Nephron (organoid): ENCODE data around the gene ZSCAN29.
"Not testable (repeated sequence)": the region's sequence is repeated elsewhere in the genome, so short reads cannot be mapped to it uniquely, and the experiment has no call there.

ENCODE experiments used
- H3K27ac Mint-ChIP-seq, 3 experiments: 2 replicates each; pipeline ENCODE4 v1.8.0; 2020; ENCODE audit warnings: mixed read lengths in 3 of 3, mild to moderate bottlenecking in 2 of 3, moderate library complexity in 1 of 3
- H3K27me3 Mint-ChIP-seq: 2 replicates; pipeline ENCODE4 v1.8.0; 2021; ENCODE audit warnings: low read depth, mild to moderate bottlenecking, moderate library complexity, mixed read lengths
- H3K36me3 Mint-ChIP-seq: 2 replicates; pipeline ENCODE4 v1.8.0; 2020; ENCODE audit warnings: low read depth, mixed read lengths
- H3K4me1 Mint-ChIP-seq: 2 replicates; pipeline ENCODE4 v1.8.0; 2020; ENCODE audit warnings: mixed read lengths
- H3K4me3 Mint-ChIP-seq, 3 experiments: 2 replicates each; pipeline ENCODE4 v1.8.0; 2020; ENCODE audit warnings: mild to moderate bottlenecking in 3 of 3, mixed read lengths in 3 of 3, moderate library complexity in 2 of 3
- H3K9me3 Mint-ChIP-seq: 2 replicates; pipeline ENCODE4 v1.8.0; 2020; ENCODE audit warnings: mixed read lengths
- TF ChIP-seq, protein P1 (sequence below), 3 experiments: fragments of 200-600 bp; sonication (generic); IDR thresholded peaks; one replicate each; pipeline ENCODE4 v1.5.0; 2021; ENCODE audit warnings: antibody characterized with exemption in 3 of 3; ENCODE audit not compliant: unreplicated experiment in 3 of 3

ZSCAN29 gene

DNA sequence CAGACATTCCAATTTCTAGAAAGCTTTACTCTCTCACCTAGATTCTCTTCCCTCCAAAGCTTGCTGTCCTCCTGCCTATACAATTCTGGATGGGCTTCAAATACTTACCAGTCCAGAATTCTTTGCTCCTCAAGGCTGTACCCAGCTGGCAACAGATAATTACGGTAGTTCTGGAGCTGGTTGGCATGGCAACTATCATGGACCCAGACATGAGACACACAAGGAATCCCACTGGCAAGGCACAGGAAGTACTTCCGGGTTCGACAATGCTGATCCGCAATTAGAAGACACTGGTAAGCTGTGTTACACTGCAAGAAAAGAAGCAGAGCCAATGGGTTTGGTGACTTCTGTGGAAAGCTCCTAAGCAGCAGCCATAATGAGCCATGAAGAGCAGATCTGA, 37.9 kb upstream of the ZSCAN29 start:
- Mint-ChIP-seq H3K27ac (no peak overlapping the region), H3K4me1 (no peaks in the 10 kb centered on the region), H3K27me3 (no peaks in the 10 kb centered on the region), H3K9me3 (no peaks in the 10 kb centered on the region), H3K36me3 (peaks cover 93% of the 10 kb centered on the region), H3K4me3 (no peak overlapping the region)
- TF ChIP-seq, protein P1, sequence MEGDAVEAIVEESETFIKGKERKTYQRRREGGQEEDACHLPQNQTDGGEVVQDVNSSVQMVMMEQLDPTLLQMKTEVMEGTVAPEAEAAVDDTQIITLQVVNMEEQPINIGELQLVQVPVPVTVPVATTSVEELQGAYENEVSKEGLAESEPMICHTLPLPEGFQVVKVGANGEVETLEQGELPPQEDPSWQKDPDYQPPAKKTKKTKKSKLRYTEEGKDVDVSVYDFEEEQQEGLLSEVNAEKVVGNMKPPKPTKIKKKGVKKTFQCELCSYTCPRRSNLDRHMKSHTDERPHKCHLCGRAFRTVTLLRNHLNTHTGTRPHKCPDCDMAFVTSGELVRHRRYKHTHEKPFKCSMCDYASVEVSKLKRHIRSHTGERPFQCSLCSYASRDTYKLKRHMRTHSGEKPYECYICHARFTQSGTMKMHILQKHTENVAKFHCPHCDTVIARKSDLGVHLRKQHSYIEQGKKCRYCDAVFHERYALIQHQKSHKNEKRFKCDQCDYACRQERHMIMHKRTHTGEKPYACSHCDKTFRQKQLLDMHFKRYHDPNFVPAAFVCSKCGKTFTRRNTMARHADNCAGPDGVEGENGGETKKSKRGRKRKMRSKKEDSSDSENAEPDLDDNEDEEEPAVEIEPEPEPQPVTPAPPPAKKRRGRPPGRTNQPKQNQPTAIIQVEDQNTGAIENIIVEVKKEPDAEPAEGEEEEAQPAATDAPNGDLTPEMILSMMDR (IDR thresholded peaks at IDR 0.05; ENCODE audit: unreplicated experiment in 3 of 3), result no peak

DNA sequence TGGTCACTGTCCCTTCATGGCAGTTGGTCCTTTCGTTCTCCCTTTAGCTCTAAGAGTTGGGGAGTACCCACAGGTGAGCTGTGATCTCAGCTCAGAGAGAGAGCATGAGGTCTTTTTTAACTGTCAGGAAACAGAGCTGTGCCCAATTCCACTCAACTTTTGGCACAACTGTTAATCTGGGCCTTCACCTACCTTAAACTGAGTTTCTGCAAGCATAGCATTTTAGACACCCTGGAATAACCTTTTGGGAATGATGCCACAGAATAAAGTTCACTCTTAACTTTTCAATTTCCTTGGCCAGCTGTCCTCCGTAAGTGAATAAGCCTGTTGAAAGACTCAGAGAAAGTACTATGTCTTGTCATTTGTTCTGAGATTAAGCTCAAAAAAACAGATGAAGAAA, 36.0 kb upstream of the ZSCAN29 start:
- H3K4me3 Mint-ChIP-seq, result no peak overlapping the region
- no peaks in the 10 kb centered on the region for H3K27me3 Mint-ChIP-seq
- H3K36me3 Mint-ChIP-seq, result peaks cover 92% of the 10 kb centered on the region
- H3K4me1 Mint-ChIP-seq, result peaks cover 5% of the 10 kb centered on the region
- H3K27ac Mint-ChIP-seq, result no peak overlapping the region
- TF ChIP-seq, protein P1 (IDR thresholded peaks at IDR 0.05; ENCODE audit: unreplicated experiment in 3 of 3), result no peak
- no peaks in the 10 kb centered on the region for H3K9me3 Mint-ChIP-seq

DNA sequence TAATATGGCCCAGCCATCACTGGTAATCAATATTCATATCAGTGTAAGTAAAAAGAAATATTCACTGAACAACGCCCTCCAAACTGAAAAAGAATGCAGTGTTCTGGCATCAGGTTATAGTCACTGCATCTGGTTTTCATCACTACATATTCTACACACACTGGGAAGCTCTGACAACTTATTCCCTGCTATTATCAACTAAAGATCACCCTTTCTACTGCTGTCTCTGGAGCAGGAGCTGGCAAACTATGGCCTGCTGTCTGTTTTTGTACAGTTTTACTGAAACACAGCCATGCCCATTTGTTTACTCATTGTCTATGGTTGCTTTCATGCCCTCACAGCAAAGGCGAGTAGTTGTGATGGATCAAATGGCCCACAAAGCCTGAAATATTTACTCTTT, 35.3 kb upstream of the ZSCAN29 start:
- Mint-ChIP-seq H3K9me3 (no peaks in the 10 kb centered on the region), H3K27ac (no peak overlapping the region), H3K27me3 (no peaks in the 10 kb centered on the region), H3K4me1 (peaks cover 5% of the 10 kb centered on the region), H3K36me3 (peaks cover 93% of the 10 kb centered on the region), H3K4me3 (no peak overlapping the region)
- TF ChIP-seq, protein P1 (IDR thresholded peaks at IDR 0.05; ENCODE audit: unreplicated experiment in 3 of 3), result no peak

DNA sequence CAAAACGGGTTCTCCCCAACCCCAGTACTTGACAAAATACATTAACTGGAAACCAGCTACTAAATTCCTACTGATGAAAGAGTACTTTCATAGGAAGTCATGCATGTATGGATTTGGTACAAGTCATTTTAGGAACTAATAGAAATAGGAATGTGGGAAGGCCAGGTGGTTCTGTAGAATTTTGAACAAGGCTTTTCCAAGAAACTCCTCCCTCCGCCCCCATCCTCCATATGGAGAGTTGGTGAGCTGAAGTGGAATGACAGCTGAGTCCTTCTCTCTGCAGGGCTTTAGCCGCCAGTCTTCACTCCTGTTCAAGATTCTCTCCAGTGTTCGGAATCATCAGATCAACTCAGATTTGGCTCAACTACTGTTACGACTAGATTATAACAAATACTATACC, 33.3 kb upstream of the ZSCAN29 start:
- TF ChIP-seq, protein P1 (IDR thresholded peaks at IDR 0.05; ENCODE audit: unreplicated experiment in 3 of 3), result no peak
- no peaks in the 10 kb centered on the region for H3K27me3 Mint-ChIP-seq
- H3K36me3 Mint-ChIP-seq, result peaks cover 89% of the 10 kb centered on the region
- H3K27ac Mint-ChIP-seq, result no peak overlapping the region
- H3K4me3 Mint-ChIP-seq, result no peak overlapping the region
- peaks cover 5% of the 10 kb centered on the region for H3K4me1 Mint-ChIP-seq
- H3K9me3 Mint-ChIP-seq, result no peaks in the 10 kb centered on the region

DNA sequence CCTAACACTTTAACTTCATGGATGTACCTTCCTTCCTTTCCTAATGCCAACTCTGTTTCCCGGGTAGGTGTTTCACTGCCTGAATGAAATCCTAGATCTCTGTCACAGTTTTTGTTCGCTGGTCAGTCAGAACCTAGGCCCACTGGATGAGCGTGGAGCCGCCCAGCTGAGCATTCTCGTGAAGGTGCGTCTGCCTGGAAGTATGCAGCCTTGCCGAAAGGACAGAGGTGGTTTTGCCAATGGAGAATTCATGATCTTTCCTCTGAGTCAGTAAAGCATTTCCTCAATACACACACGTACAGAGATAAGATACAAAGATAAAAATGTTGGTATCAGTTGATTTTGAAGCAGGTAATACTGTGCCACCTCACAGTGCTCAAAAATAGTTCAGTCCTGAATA, 32.8 kb upstream of the ZSCAN29 start:
- peaks cover 89% of the 10 kb centered on the region for H3K36me3 Mint-ChIP-seq
- TF ChIP-seq, protein P1 (IDR thresholded peaks at IDR 0.05; ENCODE audit: unreplicated experiment in 3 of 3), result no peak
- H3K9me3 Mint-ChIP-seq, result no peaks in the 10 kb centered on the region
- H3K27me3 Mint-ChIP-seq, result no peaks in the 10 kb centered on the region
- H3K27ac Mint-ChIP-seq, result no peak overlapping the region
- H3K4me3 Mint-ChIP-seq, result no peak overlapping the region
- H3K4me1 Mint-ChIP-seq, result peaks cover 5% of the 10 kb centered on the region

DNA sequence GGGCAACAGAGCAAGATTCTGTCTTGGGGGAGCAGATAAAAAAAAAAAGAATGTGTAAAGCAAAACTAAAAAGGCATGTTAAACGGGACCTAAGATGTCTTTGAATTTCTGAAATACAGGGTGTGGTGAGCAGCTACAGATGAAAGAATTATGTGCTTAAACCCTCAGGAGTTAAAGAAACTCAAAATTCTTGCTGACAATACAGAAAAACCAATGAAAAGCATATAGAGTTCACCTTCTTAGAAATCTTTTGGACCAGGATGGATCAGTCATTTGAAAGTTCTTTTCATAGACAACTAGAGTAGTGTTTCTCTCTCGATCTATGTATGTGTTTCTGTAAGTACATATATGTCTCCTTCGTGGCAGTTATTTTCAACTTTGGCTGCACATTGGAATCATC, 31.4 kb upstream of the ZSCAN29 start:
- no peak overlapping the region for H3K27ac Mint-ChIP-seq
- no peak overlapping the region for H3K4me3 Mint-ChIP-seq
- TF ChIP-seq, protein P1 (IDR thresholded peaks at IDR 0.05; ENCODE audit: unreplicated experiment in 3 of 3), result no peak
- no peaks in the 10 kb centered on the region for H3K9me3 Mint-ChIP-seq
- H3K36me3 Mint-ChIP-seq, result peaks cover 87% of the 10 kb centered on the region
- peaks cover 5% of the 10 kb centered on the region for H3K4me1 Mint-ChIP-seq
- H3K27me3 Mint-ChIP-seq, result no peaks in the 10 kb centered on the region

DNA sequence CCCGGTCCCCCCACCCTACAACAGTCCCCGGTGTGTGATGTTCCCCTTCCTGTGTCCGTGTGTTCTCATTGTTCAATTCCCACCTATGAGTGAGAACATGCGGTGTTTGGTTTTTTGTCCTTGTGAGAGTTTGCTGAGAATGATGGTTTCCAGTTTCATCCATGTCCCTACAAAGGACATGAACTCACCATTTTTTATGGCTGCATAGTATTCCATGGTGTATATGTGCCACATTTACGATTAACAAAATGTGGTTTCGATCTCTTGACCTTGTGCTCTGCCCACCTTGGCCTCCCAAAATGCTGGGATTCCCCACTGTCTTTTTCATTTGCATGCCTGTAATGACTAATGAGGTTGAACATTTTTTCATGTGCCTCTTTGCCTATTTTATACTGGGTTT, 22.7 kb upstream of the ZSCAN29 start:
- not testable (repeated sequence) for H3K9me3 Mint-ChIP-seq, H3K27me3 Mint-ChIP-seq, H3K27ac Mint-ChIP-seq, H3K4me3 Mint-ChIP-seq, H3K4me1 Mint-ChIP-seq
- H3K36me3 Mint-ChIP-seq, result peaks cover 62% of the 10 kb centered on the region
